HK-2 (cell line): ENCODE measurements around the gene TAF1A.
A peak's percentile ranks its signal among the peaks of the same experiment; 100 is the strongest.

Source experiments
- DNase-seq: peaks from one replicate; pipeline ENCODE4 v3.0.0-alpha.2; 2018; ENCODE audit not compliant: unreplicated experiment

The TAF1A gene

GRCh38 chr1:222535455-222535854 is 54.3 kb downstream of the TAF1A start:
- no peak for DNase-seq

- no peak for DNase-seq
Measured at GRCh38 chr1:222530852-222531251, 58.9 kb downstream of the TAF1A start.

- no peak for DNase-seq
Measured at GRCh38 chr1:222529916-222530315, 59.8 kb downstream of the TAF1A start.

GRCh38 chr1:222529181-222529580 is 60.6 kb downstream of the TAF1A start:
- no peak for DNase-seq

- no peak for DNase-seq
Measured at GRCh38 chr1:222525951-222526350, 63.8 kb downstream of the TAF1A start.

GRCh38 chr1:222523852-222524251 is 65.9 kb downstream of the TAF1A start:
- no peak for DNase-seq

GRCh38 chr1:222522105-222522915 is 67.4 kb downstream of the TAF1A start:
- no peak for DNase-seq

- peak; percentile 71 for DNase-seq
Measured at GRCh38 chr1:222521299-222522104, 68.2 kb downstream of the TAF1A start.
